ACC112 (cell line): Measurements from ENCODE around the gene TRIM69.
"Not testable (repeated sequence)": the region's sequence is repeated elsewhere in the genome, so short reads cannot be mapped to it uniquely, and the experiment has no call there.

Experiments
- H2AFZ ChIP-seq: fragments of 200-600 bp; sonication (generic); one replicate; pipeline ENCODE4 v1.6.0; 2017; ENCODE audit warnings: antibody characterized with exemption, low read length; ENCODE audit not compliant: unreplicated experiment
- H3K27ac ChIP-seq: fragments of 200-600 bp; sonication (generic); 2 replicates; pipeline ENCODE4 v1.5.1; 2014; ENCODE audit warnings: low read depth, mild to moderate bottlenecking, antibody characterized with exemption, low read length, moderate library complexity
- H3K27me3 ChIP-seq: fragments of 200-600 bp; sonication (generic); 2 replicates; pipeline ENCODE4 v1.6.1; 2014; ENCODE audit warnings: mild to moderate bottlenecking, antibody characterized with exemption, low read length, moderate library complexity, mixed read lengths; ENCODE audit not compliant: insufficient read depth
- H3K36me3 ChIP-seq: fragments of 200-600 bp; sonication (generic); 2 replicates; pipeline ENCODE4 v1.6.1; 2016; ENCODE audit warnings: mild to moderate bottlenecking, antibody characterized with exemption, low read length, moderate library complexity, mixed read lengths; ENCODE audit not compliant: insufficient read depth
- H3K4me1 ChIP-seq: fragments of 200-600 bp; sonication (generic); one replicate; pipeline ENCODE4 v1.6.1; 2016; ENCODE audit warnings: low read length, mixed read lengths; ENCODE audit not compliant: insufficient read depth, unreplicated experiment, control insufficient read depth
- H3K4me3 ChIP-seq: fragments of 200-600 bp; sonication (generic); 2 replicates; pipeline ENCODE4 v1.5.1; 2014; ENCODE audit warnings: mild to moderate bottlenecking, low read depth, low read length
- H3K79me2 ChIP-seq: fragments of 200-600 bp; sonication (generic); one replicate; pipeline ENCODE4 v1.6.0; 2016; ENCODE audit warnings: low read length; ENCODE audit not compliant: control insufficient read depth, unreplicated experiment, insufficient read depth

TRIM69 gene

GRCh38 chr15:44753345-44753744 is 17.0 kb downstream of the TRIM69 start:
- Histone ChIP-seq H3K79me2 (no peaks in the 10 kb centered on the region), H3K4me3 (no peak overlapping the region), H3K27me3 (0 out of 2 replicates have a peak, but pooled peaks cover 4% of the 10 kb centered on the region), H3K36me3 (peaks cover 4% of the 10 kb centered on the region; the same call in 1 of the 2 replicates), H3K4me1 (no peaks in the 10 kb centered on the region), H3K27ac (no peak overlapping the region), H2AFZ (no peak overlapping the region)

GRCh38 chr15:44763187-44763586 is 26.9 kb downstream of the TRIM69 start:
- Histone ChIP-seq H3K4me3 (no peak overlapping the region), H2AFZ (no peak overlapping the region), H3K79me2 (no peaks in the 10 kb centered on the region), H3K36me3 (no peaks in the 10 kb centered on the region), H3K27me3 (no peaks in the 10 kb centered on the region), H3K27ac (no peak overlapping the region), H3K4me1 (no peaks in the 10 kb centered on the region)

GRCh38 chr15:44763848-44764247 is 27.5 kb downstream of the TRIM69 start:
- H2AFZ ChIP-seq = no peak overlapping the region
- H3K4me3 ChIP-seq = no peak overlapping the region
- no peak overlapping the region for H3K27ac ChIP-seq
- H3K36me3 ChIP-seq = no peaks in the 10 kb centered on the region
- H3K4me1 ChIP-seq = no peaks in the 10 kb centered on the region
- H3K27me3 ChIP-seq = no peaks in the 10 kb centered on the region
- no peaks in the 10 kb centered on the region for H3K79me2 ChIP-seq

GRCh38 chr15:44765036-44765435 is 28.7 kb downstream of the TRIM69 start:
- no peaks in the 10 kb centered on the region for H3K27me3 ChIP-seq
- H2AFZ ChIP-seq = no peak overlapping the region
- no peak overlapping the region for H3K27ac ChIP-seq
- no peaks in the 10 kb centered on the region for H3K36me3 ChIP-seq
- no peak overlapping the region for H3K4me3 ChIP-seq
- H3K4me1 ChIP-seq = no peaks in the 10 kb centered on the region
- H3K79me2 ChIP-seq = no peaks in the 10 kb centered on the region

GRCh38 chr15:44769521-44769920 is 33.2 kb downstream of the TRIM69 start:
- H3K27ac ChIP-seq = no peak overlapping the region
- H3K27me3 ChIP-seq = no peaks in the 10 kb centered on the region
- no peak overlapping the region for H2AFZ ChIP-seq
- no peak overlapping the region for H3K4me3 ChIP-seq
- H3K36me3 ChIP-seq = no peaks in the 10 kb centered on the region
- no peaks in the 10 kb centered on the region for H3K4me1 ChIP-seq
- H3K79me2 ChIP-seq = no peaks in the 10 kb centered on the region

GRCh38 chr15:44770715-44771114 is 34.4 kb downstream of the TRIM69 start:
- H3K4me1 ChIP-seq, H3K36me3 ChIP-seq, H3K79me2 ChIP-seq: not testable (repeated sequence)

GRCh38 chr15:44775953-44776352 is 39.6 kb downstream of the TRIM69 start:
- Histone ChIP-seq H2AFZ (no peak overlapping the region), H3K27ac (no peak overlapping the region)

More at GRCh38 chr15:44770715-44771114, 34.4 kb downstream of the TRIM69 start:
- not testable (repeated sequence) for H3K27ac ChIP-seq, H3K27me3 ChIP-seq, H3K4me3 ChIP-seq, H2AFZ ChIP-seq

GRCh38 chr15:44779761-44780160 is 43.4 kb downstream of the TRIM69 start:
- Histone ChIP-seq H3K36me3 (no peaks in the 10 kb centered on the region), H3K4me1 (peaks cover 6% of the 10 kb centered on the region), H2AFZ (no peak overlapping the region), H3K27me3 (no peaks in the 10 kb centered on the region), H3K27ac (no peak overlapping the region), H3K4me3 (no peak overlapping the region), H3K79me2 (no peaks in the 10 kb centered on the region)

More at GRCh38 chr15:44775953-44776352, 39.6 kb downstream of the TRIM69 start:
- H3K27me3 ChIP-seq = no peaks in the 10 kb centered on the region
- H3K4me3 ChIP-seq = no peak overlapping the region
- H3K79me2 ChIP-seq = no peaks in the 10 kb centered on the region
- no peaks in the 10 kb centered on the region for H3K4me1 ChIP-seq
- H3K36me3 ChIP-seq = no peaks in the 10 kb centered on the region

GRCh38 chr15:44780608-44781007 is 44.3 kb downstream of the TRIM69 start:
- H2AFZ ChIP-seq = no peak overlapping the region
- no peak overlapping the region for H3K4me3 ChIP-seq
- peaks cover 6% of the 10 kb centered on the region for H3K4me1 ChIP-seq
- no peak overlapping the region for H3K27ac ChIP-seq
- no peaks in the 10 kb centered on the region for H3K27me3 ChIP-seq
- H3K79me2 ChIP-seq = no peaks in the 10 kb centered on the region
- no peaks in the 10 kb centered on the region for H3K36me3 ChIP-seq

- no peak overlapping the region for H2AFZ ChIP-seq
- H3K27ac ChIP-seq = no peak overlapping the region
- H3K79me2 ChIP-seq = no peaks in the 10 kb centered on the region
- H3K4me3 ChIP-seq = no peak overlapping the region
- no peaks in the 10 kb centered on the region for H3K36me3 ChIP-seq
- peaks cover 6% of the 10 kb centered on the region for H3K4me1 ChIP-seq
- no peaks in the 10 kb centered on the region for H3K27me3 ChIP-seq
These were observed 44.9 kb downstream of the TRIM69 start for GRCh38 chr15:44781128-44781810.

- no peaks in the 10 kb centered on the region for H3K79me2 ChIP-seq
- H3K4me1 ChIP-seq = peaks cover 6% of the 10 kb centered on the region
- no peak overlapping the region for H2AFZ ChIP-seq
- H3K4me3 ChIP-seq = no peak overlapping the region
- no peaks in the 10 kb centered on the region for H3K27me3 ChIP-seq
- H3K27ac ChIP-seq = no peak overlapping the region
- H3K36me3 ChIP-seq = no peaks in the 10 kb centered on the region
These were observed 46.2 kb downstream of the TRIM69 start for GRCh38 chr15:44782516-44782915.
